Skeletal muscle satellite cell (primary cell): Measurements from ENCODE around the gene IKZF3. TPM values are rescaled to one million over a fixed set of nuclear protein-coding genes. Genes with fewer than 3 reads are reported as not detected.
"Not testable (repeated sequence)": the region's sequence is repeated elsewhere in the genome, so short reads cannot be mapped to it uniquely, and the experiment has no call there.

Source experiments
- H3K27me3 ChIP-seq: 2 replicates; pipeline ENCODE4 v1.7.0; 2013; ENCODE audit warnings: low read length; ENCODE audit not compliant: control insufficient read depth, insufficient read depth
- H3K36me3 ChIP-seq: 2 replicates; pipeline ENCODE4 v1.7.0; 2013; ENCODE audit warnings: mild to moderate bottlenecking, control low read depth, low read length; ENCODE audit not compliant: insufficient read depth
- H3K4me1 ChIP-seq: 2 replicates; pipeline ENCODE4 v1.7.0; 2013; ENCODE audit warnings: low read length; ENCODE audit not compliant: control insufficient read depth, insufficient read depth
- H3K4me2 ChIP-seq: 2 replicates; pipeline ENCODE4 v1.7.0; 2013; ENCODE audit warnings: mild to moderate bottlenecking, low read length
- H3K4me3 ChIP-seq: 2 replicates; pipeline ENCODE4 v1.7.0; 2013; ENCODE audit warnings: low read length
- H3K9ac ChIP-seq: 2 replicates; pipeline ENCODE4 v1.7.0; 2013; ENCODE audit warnings: mild to moderate bottlenecking, low read depth, low read length, moderate library complexity
- H3K9me3 ChIP-seq: replicated peaks from 2 replicates; pipeline ENCODE4 v1.7.0; 2013; ENCODE audit warnings: mild to moderate bottlenecking, control low read depth, low read length
- total RNA-seq: library from RNA; depleted of rRNA; stranded (reverse); fragments of >200 nt; gene quantifications from 2 replicates; pipeline ENCODE4 v1.2.3, GENCODE V29; 2012; rRNA removed

Gene IKZF3
- not detected in 2 replicates for total RNA-seq

GRCh38 chr17:39863918-39864746 is at the start of gene IKZF3:
Gene IKZF3 (minus strand): TSS chr17:39864312. CDS start chr17:39864126, 186 bp downstream.
- Histone ChIP-seq H3K9me3 (peaks cover 6% of the 10 kb centered on the region), H3K36me3 (no peaks in the 10 kb centered on the region), H3K4me2 (peak within 1 kb of the TSS; percentile 13), H3K27me3 (peaks cover 94% of the 10 kb centered on the region), H3K4me1 (no peaks in the 10 kb centered on the region), H3K9ac (no peak within 1 kb of the TSS), H3K4me3 (no peak within 1 kb of the TSS)

GRCh38 chr17:39908789-39909352 is 44.8 kb upstream of the IKZF3 start:
- Histone ChIP-seq H3K4me2 (no peak overlapping the region), H3K27me3 (no peaks in the 10 kb centered on the region), H3K9ac (no peak overlapping the region), H3K9me3 (no peaks in the 10 kb centered on the region), H3K4me1 (no peaks in the 10 kb centered on the region), H3K4me3 (no peak overlapping the region), H3K36me3 (peaks cover 3% of the 10 kb centered on the region)

- no peak overlapping the region for H3K9ac ChIP-seq
- no peaks in the 10 kb centered on the region for H3K27me3 ChIP-seq
- no peaks in the 10 kb centered on the region for H3K36me3 ChIP-seq
- H3K4me3 ChIP-seq: no peak overlapping the region
- no peaks in the 10 kb centered on the region for H3K9me3 ChIP-seq
- no peaks in the 10 kb centered on the region for H3K4me1 ChIP-seq
- H3K4me2 ChIP-seq: no peak overlapping the region
Observed at GRCh38 chr17:39904990-39905288, 40.8 kb upstream of the IKZF3 start.

- Histone ChIP-seq H3K4me1 (no peaks in the 10 kb centered on the region), H3K36me3 (no peaks in the 10 kb centered on the region), H3K9ac (no peak overlapping the region), H3K9me3 (no peaks in the 10 kb centered on the region), H3K4me3 (no peak overlapping the region), H3K4me2 (no peak overlapping the region), H3K27me3 (no peaks in the 10 kb centered on the region)
Observed at GRCh38 chr17:39903158-39903884, 39.2 kb upstream of the IKZF3 start.

GRCh38 chr17:39902027-39902426 is 37.9 kb upstream of the IKZF3 start:
- H3K27me3 ChIP-seq, H3K9me3 ChIP-seq, H3K4me1 ChIP-seq, H3K4me3 ChIP-seq, H3K36me3 ChIP-seq, H3K4me2 ChIP-seq, H3K9ac ChIP-seq: not testable (repeated sequence)

GRCh38 chr17:39899215-39899614 is 35.1 kb upstream of the IKZF3 start:
- H3K9ac ChIP-seq: no peak overlapping the region
- no peak overlapping the region for H3K4me2 ChIP-seq
- H3K27me3 ChIP-seq: peaks cover 11% of the 10 kb centered on the region
- no peak overlapping the region for H3K4me3 ChIP-seq
- no peaks in the 10 kb centered on the region for H3K4me1 ChIP-seq
- H3K36me3 ChIP-seq: no peaks in the 10 kb centered on the region
- H3K9me3 ChIP-seq: no peaks in the 10 kb centered on the region

GRCh38 chr17:39898088-39898487 is 34.0 kb upstream of the IKZF3 start:
- no peak overlapping the region for H3K9ac ChIP-seq
- no peaks in the 10 kb centered on the region for H3K36me3 ChIP-seq
- H3K4me2 ChIP-seq: no peak overlapping the region
- no peaks in the 10 kb centered on the region for H3K4me1 ChIP-seq
- H3K4me3 ChIP-seq: no peak overlapping the region
- no peaks in the 10 kb centered on the region for H3K9me3 ChIP-seq
- H3K27me3 ChIP-seq: peaks cover 13% of the 10 kb centered on the region

GRCh38 chr17:39894681-39895376 is 30.7 kb upstream of the IKZF3 start:
- H3K9me3 ChIP-seq: no peaks in the 10 kb centered on the region
- H3K4me1 ChIP-seq: no peaks in the 10 kb centered on the region
- H3K4me3 ChIP-seq: no peak overlapping the region
- peaks cover 23% of the 10 kb centered on the region for H3K27me3 ChIP-seq
- no peak overlapping the region for H3K9ac ChIP-seq
- no peaks in the 10 kb centered on the region for H3K36me3 ChIP-seq
- H3K4me2 ChIP-seq: no peak overlapping the region

- Histone ChIP-seq H3K36me3 (no peaks in the 10 kb centered on the region), H3K27me3 (peaks cover 51% of the 10 kb centered on the region), H3K4me2 (no peak overlapping the region)
Observed at GRCh38 chr17:39889200-39889599, 25.1 kb upstream of the IKZF3 start.

GRCh38 chr17:39887078-39887477 is 23.0 kb upstream of the IKZF3 start:
- Histone ChIP-seq H3K4me3 (no peak overlapping the region), H3K4me2 (no peak overlapping the region), H3K9me3 (no peaks in the 10 kb centered on the region), H3K9ac (no peak overlapping the region), H3K36me3 (no peaks in the 10 kb centered on the region), H3K27me3 (peaks cover 46% of the 10 kb centered on the region), H3K4me1 (no peaks in the 10 kb centered on the region)

More at GRCh38 chr17:39889200-39889599, 25.1 kb upstream of the IKZF3 start:
- H3K4me3 ChIP-seq: no peak overlapping the region
- H3K9ac ChIP-seq: no peak overlapping the region
- no peaks in the 10 kb centered on the region for H3K4me1 ChIP-seq
- no peaks in the 10 kb centered on the region for H3K9me3 ChIP-seq

GRCh38 chr17:39886102-39886501 is 22.0 kb upstream of the IKZF3 start:
- not testable (repeated sequence) for H3K4me2 ChIP-seq, H3K4me1 ChIP-seq, H3K36me3 ChIP-seq, H3K4me3 ChIP-seq, H3K9me3 ChIP-seq, H3K9ac ChIP-seq
- peaks cover 51% of the 10 kb centered on the region for H3K27me3 ChIP-seq
